ENCODE results near the gene NUDT22. TPM values are rescaled to one million over a fixed set of nuclear protein-coding genes. Genes with fewer than 3 reads are reported as not detected.

Gene NUDT22
- total RNA-seq, 1 experiment from 2014 or later = 73.3 TPM

DNA sequence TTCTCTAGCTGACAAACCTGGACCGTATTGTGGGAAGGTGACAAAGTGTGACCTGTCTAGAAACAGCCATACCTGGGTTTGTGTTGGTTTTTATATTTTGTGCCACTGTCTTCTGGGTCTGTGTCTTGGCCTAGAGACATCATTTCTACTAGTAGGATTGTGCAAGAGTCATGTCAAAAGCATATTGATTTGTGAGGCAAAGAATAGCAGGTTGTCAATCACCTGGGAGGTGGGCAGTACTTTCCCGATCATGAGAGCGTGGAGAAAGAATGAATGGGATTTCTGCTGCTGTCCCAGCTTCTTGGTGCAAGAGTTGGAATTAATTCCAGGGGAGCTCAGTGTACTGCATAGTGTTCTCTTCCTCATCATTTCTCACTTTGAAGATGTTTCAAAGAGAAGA lies 24.5 kb upstream of the NUDT22 start:
- no peak overlapping the region for H3K4me3 ChIP-seq (ENCODE audit: insufficient read depth, low read depth, low read length)
- no peaks in the 10 kb centered on the region for H3K27me3 ChIP-seq (ENCODE audit: control insufficient read depth, insufficient read depth, low read length)
- H3K36me3 ChIP-seq (replicated peaks; ENCODE audit: control insufficient read depth, insufficient read depth, low read length) = peaks cover 55% of the 10 kb centered on the region

DNA sequence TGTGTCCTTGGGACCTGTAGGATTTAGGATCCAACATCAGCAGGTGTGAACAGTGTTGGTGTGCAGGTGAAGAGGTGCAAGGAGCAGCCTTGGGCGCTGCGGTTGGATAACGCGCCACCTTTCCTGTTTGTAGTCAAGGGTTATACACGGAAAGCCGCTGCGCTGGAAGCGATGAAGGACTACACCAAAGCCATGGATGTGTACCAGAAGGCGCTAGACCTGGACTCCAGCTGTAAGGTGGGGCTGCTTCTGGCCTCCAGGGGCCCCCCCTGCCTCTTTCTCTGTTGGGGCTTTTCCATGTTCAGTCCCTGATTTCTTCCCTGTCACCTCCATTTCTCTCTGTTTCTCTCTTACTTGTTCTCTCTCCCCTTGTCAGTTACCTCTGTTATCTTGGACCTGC lies 23.1 kb upstream of the NUDT22 start:
- Histone ChIP-seq H3K36me3 (replicated peaks; ENCODE audit: control insufficient read depth, insufficient read depth, low read length) (peaks cover 42% of the 10 kb centered on the region), H3K4me3 (ENCODE audit: insufficient read depth, low read depth, low read length) (no peak overlapping the region), H3K27me3 (ENCODE audit: control insufficient read depth, insufficient read depth, low read length) (no peaks in the 10 kb centered on the region)
- no peak for DNase-seq

More for the DNA sequence above, 24.5 kb upstream of the NUDT22 start:
- no peak for DNase-seq

GRCh38 chr11:64203421-64204079 lies 22.5 kb upstream of the NUDT22 start:
- no peak for DNase-seq
- peaks cover 38% of the 10 kb centered on the region for H3K36me3 ChIP-seq (replicated peaks; ENCODE audit: control insufficient read depth, insufficient read depth, low read length)
- no peaks in the 10 kb centered on the region for H3K27me3 ChIP-seq (ENCODE audit: control insufficient read depth, insufficient read depth, low read length)
- H3K4me3 ChIP-seq (ENCODE audit: insufficient read depth, low read depth, low read length) = no peak overlapping the region

DNA sequence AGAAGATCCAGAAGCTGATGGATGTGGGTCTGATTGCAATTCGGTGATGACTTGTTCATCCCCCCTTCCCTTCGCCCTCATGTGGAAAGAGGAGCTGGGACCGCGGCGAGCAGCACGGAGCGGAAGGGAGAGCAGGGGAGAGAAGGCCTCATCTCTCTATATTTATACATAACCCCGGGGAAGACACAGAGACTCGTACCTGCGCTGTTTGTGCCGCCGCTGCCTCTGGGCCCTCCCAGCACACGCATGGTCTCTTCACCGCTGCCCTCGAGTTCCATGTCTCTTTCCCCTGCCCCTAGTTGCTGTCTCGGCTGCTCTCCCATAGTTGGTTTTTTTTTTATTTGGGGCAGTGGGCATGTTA lies 22.0 kb upstream of the NUDT22 start:
- Histone ChIP-seq H3K27me3 (ENCODE audit: control insufficient read depth, insufficient read depth, low read length) (no peaks in the 10 kb centered on the region), H3K36me3 (replicated peaks; ENCODE audit: control insufficient read depth, insufficient read depth, low read length) (peaks cover 38% of the 10 kb centered on the region), H3K4me3 (ENCODE audit: insufficient read depth, low read depth, low read length) (no peak overlapping the region)
- DNase-seq = peak; percentile 50

GRCh38 chr11:64204464-64204989 lies 21.5 kb upstream of the NUDT22 start:
- no peak overlapping the region for H3K4me3 ChIP-seq (ENCODE audit: insufficient read depth, low read depth, low read length)
- H3K36me3 ChIP-seq (replicated peaks; ENCODE audit: control insufficient read depth, insufficient read depth, low read length) = peaks cover 38% of the 10 kb centered on the region
- DNase-seq = peak; percentile 96
- H3K27me3 ChIP-seq (ENCODE audit: control insufficient read depth, insufficient read depth, low read length) = no peaks in the 10 kb centered on the region

DNA sequence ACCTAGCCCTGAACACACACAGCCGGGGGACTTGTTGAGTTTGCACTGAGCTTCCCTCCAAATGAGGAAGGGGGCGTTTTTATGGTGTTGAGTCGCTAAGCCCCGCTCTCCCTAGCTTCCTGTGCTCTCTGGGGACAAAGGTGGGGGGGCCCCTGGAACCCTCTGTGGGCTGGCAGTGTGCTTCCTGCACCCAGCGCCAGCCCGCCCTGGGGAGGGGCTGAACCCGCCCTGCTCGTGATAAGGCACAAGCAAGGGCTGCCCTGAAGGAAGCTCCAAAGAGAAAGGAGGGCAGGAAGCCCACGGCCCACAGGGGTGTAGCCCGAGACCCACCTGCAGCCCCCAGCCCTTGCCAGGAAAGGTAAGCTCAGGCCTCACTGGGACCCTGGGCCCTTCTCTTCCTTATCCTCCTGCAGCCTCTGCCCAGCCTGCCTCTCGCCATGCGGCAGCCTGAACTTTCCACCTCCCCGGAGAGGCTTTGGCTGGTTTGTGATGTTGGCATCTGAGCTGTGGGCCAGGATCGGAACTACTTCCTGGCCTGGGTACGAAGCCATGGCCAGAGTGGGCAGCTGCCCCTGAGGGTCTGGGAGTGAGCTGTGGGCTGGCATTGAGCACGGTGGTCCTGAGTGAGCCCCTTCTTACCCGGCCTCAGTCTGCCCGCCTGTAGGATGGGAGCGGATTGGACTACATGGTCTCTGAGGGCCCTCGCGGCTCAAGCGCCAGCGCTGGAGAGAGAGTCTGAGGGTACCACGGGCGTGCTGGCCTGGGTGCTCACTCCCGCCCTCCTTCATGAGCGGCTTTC lies 19.4 kb upstream of the NUDT22 start, which contains the start of gene FERMT3:
Gene FERMT3, plus strand, starts transcription at position 265 of the 799 bp plus-strand sequence. CDS start 644 bp downstream, outside the sequence.
- Histone ChIP-seq H3K27me3 (ENCODE audit: control insufficient read depth, insufficient read depth, low read length) (no peaks in the 10 kb centered on the region), H3K4me3 (ENCODE audit: insufficient read depth, low read depth, low read length) (no peak within 1 kb of the TSS), H3K36me3 (replicated peaks; ENCODE audit: control insufficient read depth, insufficient read depth, low read length) (peaks cover 24% of the 10 kb centered on the region)
- peak; percentile 57 for DNase-seq

DNA sequence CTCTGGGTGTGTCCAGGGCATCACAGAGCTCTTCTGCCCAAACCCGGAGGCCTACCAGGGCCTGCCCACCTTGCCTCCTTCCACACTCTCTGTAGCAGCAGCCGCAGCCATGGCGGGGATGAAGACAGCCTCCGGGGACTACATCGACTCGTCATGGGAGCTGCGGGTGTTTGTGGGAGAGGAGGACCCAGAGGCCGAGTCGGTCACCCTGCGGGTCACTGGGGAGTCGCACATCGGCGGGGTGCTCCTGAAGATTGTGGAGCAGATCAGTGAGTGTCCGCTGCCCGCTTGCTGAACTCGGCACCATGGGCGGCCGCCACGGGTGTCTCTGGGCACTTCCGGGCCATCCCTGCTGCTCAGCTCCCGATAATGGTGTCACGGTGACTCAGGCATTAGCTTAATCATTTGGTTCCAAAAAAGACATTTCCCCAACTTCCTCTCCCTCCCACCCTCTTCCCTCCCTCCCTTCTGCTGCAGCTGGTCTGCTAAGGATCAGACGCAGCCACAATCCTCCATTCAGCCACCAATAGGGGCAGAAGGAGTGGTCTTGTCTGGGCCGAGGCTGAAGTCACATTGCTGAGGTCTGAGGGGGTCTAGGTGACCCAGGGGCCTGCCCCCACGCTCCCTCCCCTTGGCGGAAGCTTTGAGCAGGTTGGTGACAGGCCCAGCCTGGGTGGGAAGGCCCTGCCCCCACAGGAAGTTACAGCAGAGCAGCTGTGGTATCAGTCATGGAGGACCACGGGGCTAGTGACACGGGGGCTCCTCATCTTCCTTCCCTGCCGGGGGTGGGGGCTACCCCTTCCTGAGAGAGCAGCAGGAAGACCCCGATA lies 18.6 kb upstream of the NUDT22 start:
- H3K4me3 ChIP-seq (ENCODE audit: insufficient read depth, low read depth, low read length) = no peak overlapping the region
- DNase-seq = peak; percentile 52
- peaks cover 18% of the 10 kb centered on the region for H3K36me3 ChIP-seq (replicated peaks; ENCODE audit: control insufficient read depth, insufficient read depth, low read length)

GRCh38 chr11:64208086-64208795 lies 17.8 kb upstream of the NUDT22 start:
- no peak overlapping the region for H3K4me3 ChIP-seq (ENCODE audit: insufficient read depth, low read depth, low read length)
- DNase-seq = peak; percentile 60
- no peaks in the 10 kb centered on the region for H3K27me3 ChIP-seq (ENCODE audit: control insufficient read depth, insufficient read depth, low read length)
- H3K36me3 ChIP-seq (replicated peaks; ENCODE audit: control insufficient read depth, insufficient read depth, low read length) = peaks cover 11% of the 10 kb centered on the region

More for the DNA sequence above, 18.6 kb upstream of the NUDT22 start:
- no peaks in the 10 kb centered on the region for H3K27me3 ChIP-seq (ENCODE audit: control insufficient read depth, insufficient read depth, low read length)

GRCh38 chr11:64208796-64209562 lies 17.1 kb upstream of the NUDT22 start:
- Histone ChIP-seq H3K36me3 (replicated peaks; ENCODE audit: control insufficient read depth, insufficient read depth, low read length) (peaks cover 10% of the 10 kb centered on the region), H3K27me3 (ENCODE audit: control insufficient read depth, insufficient read depth, low read length) (no peaks in the 10 kb centered on the region), H3K4me3 (ENCODE audit: insufficient read depth, low read depth, low read length) (no peak overlapping the region)
- peak; percentile 58 for DNase-seq

DNA sequence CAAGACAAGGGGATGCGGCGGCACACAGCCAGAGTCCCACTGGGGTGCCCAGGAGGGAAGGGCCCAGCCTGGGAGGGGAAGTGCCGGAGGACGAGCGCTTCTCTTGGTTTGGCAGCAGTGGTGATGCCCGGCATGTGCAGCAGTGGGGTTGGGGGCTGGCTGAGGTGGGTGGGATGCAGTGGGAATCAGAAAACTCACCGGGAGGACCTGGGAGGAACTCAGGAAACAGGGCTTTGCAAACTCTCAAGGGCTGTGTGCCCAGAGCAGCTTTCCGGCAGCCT lies 16.6 kb upstream of the NUDT22 start:
- Histone ChIP-seq H3K27me3 (ENCODE audit: control insufficient read depth, insufficient read depth, low read length) (no peaks in the 10 kb centered on the region), H3K4me3 (ENCODE audit: insufficient read depth, low read depth, low read length) (no peak overlapping the region), H3K36me3 (replicated peaks; ENCODE audit: control insufficient read depth, insufficient read depth, low read length) (peaks cover 10% of the 10 kb centered on the region)
- no peak for DNase-seq

DNA sequence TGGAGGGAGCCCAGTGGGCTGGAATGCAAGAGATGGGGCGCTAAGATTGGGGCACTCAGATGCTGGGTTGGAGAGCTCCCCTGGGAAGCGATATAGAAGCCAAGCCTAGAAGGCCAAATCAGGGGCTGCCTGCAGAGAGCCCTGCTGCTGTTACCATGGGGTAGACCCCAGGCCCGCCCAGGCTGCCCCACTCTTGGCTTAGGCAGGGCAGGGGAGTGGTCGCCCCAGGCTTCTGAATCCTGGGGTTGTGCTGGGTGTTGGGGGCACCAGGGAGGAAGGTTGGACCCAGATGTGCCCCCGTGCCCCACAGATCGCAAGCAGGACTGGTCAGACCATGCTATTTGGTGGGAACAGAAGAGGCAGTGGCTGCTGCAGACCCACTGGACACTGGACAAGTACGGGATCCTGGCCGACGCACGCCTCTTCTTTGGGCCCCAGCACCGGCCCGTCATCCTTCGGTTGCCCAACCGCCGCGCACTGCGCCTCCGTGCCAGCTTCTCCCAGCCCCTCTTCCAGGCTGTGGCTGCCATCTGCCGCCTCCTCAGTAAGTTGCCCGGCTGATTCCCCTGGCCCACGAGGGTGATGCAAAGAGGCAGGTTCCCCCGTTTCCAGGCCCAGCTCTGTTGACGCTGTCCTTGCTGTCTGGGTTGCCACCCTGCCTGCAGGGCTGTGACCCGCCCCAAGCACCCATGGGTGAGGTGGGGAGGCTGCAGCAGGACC lies 15.6 kb upstream of the NUDT22 start:
- DNase-seq = peak; percentile 51
- no peak overlapping the region for H3K4me3 ChIP-seq (ENCODE audit: insufficient read depth, low read depth, low read length)
- H3K27me3 ChIP-seq (ENCODE audit: control insufficient read depth, insufficient read depth, low read length) = no peaks in the 10 kb centered on the region
- peaks cover 9% of the 10 kb centered on the region for H3K36me3 ChIP-seq (replicated peaks; ENCODE audit: control insufficient read depth, insufficient read depth, low read length)

GRCh38 chr11:64211181-64211872 lies 14.7 kb upstream of the NUDT22 start:
- peaks cover under 1% of the 10 kb centered on the region for H3K36me3 ChIP-seq (replicated peaks; ENCODE audit: control insufficient read depth, insufficient read depth, low read length)

More at GRCh38 chr11:64211181-64211872, 14.7 kb upstream of the NUDT22 start:
- Histone ChIP-seq H3K4me3 (ENCODE audit: insufficient read depth, low read depth, low read length) (no peak overlapping the region), H3K27me3 (ENCODE audit: control insufficient read depth, insufficient read depth, low read length) (no peaks in the 10 kb centered on the region)
- DNase-seq = peak; percentile 59
